IMR-90 (cell line): ENCODE results near the gene APC2. TPM values are rescaled to one million over a fixed set of nuclear protein-coding genes. Genes with fewer than 3 reads are reported as not detected.

Source experiments
- ATAC-seq: fragments of 200-7000 bp; cut with Tn5 transposase; 2 replicates; pipeline ENCODE4 v1.9.1; 2020; ENCODE audit warnings: low read depth, mild to moderate bottlenecking, moderate library complexity
- BruUV-seq: library from RNA; stranded (reverse); fragments of 400-500 nt; replicated peaks from 2 replicates; lab custom pipeline; 2021; lab: Mats Ljungman, UMichigan
- CTCF ChIA-PET: fragments of 300-600 bp; formaldehyde crosslinking; extraction: SDS; loops from one replicate; lab custom pipeline; 2021; ENCODE audit warnings: antibody characterized with exemption; lab: Yijun Ruan, JAX
- POLR2A ChIA-PET: fragments of 300-600 bp; sonication (Branson Sonifier 250); formaldehyde crosslinking; loops from one replicate; lab custom pipeline; 2022; ENCODE audit warnings: antibody characterized with exemption; ENCODE audit not compliant: unreplicated experiment; lab: Charles Lee
- DNase-seq: peaks from one replicate; pipeline ENCODE4 v3.0.0; 2013
- H2AFZ ChIP-seq: replicated peaks from 2 replicates; pipeline ENCODE3; 2013; ENCODE audit warnings: low read length, mild to moderate bottlenecking; ENCODE audit not compliant: poor library complexity
- H2AK5ac ChIP-seq: 2 replicates; pipeline ENCODE4 v1.6.1; 2013; ENCODE audit warnings: low read depth, low read length, inconsistent platforms
- H2AK9ac ChIP-seq: replicated peaks from 2 replicates; pipeline ENCODE3; 2013; ENCODE audit warnings: mild to moderate bottlenecking, low read depth, low read length, moderate library complexity; ENCODE audit not compliant: poor library complexity
- H2BK120ac ChIP-seq: 2 replicates; pipeline ENCODE4 v1.6.1; 2013; ENCODE audit warnings: low read depth, low read length, inconsistent platforms
- H2BK15ac ChIP-seq: 3 replicates; pipeline ENCODE4 v1.6.1; 2013; ENCODE audit warnings: low read depth, low read length, inconsistent platforms
- H2BK20ac ChIP-seq: 2 replicates; pipeline ENCODE4 v1.6.1; 2013; ENCODE audit warnings: low read depth, mild to moderate bottlenecking, inconsistent platforms, low read length, moderate library complexity
- H2BK5ac ChIP-seq: 2 replicates; pipeline ENCODE4 v1.6.1; 2013; ENCODE audit warnings: mild to moderate bottlenecking, low read depth, low read length, inconsistent platforms; ENCODE audit not compliant: poor library complexity, severe bottlenecking
- H3K14ac ChIP-seq: replicated peaks from 2 replicates; pipeline ENCODE4 v1.6.1; 2013; ENCODE audit warnings: low read depth, low read length, inconsistent platforms
- H3K18ac ChIP-seq: 2 replicates; pipeline ENCODE4 v1.6.1; 2013; ENCODE audit warnings: low read depth, low read length, control low read depth
- H3K23ac ChIP-seq: 2 replicates; pipeline ENCODE4 v1.6.1; 2013; ENCODE audit warnings: low read depth, low read length, inconsistent platforms
- H3K27ac ChIP-seq: 2 replicates; pipeline ENCODE4 v1.5.1; 2013; ENCODE audit warnings: mild to moderate bottlenecking, control low read depth, low read length; ENCODE audit not compliant: insufficient read depth
- H3K27me3 ChIP-seq: 2 replicates; pipeline ENCODE4 v1.6.1; 2013; ENCODE audit warnings: low read length; ENCODE audit not compliant: control insufficient read depth, insufficient read depth
- H3K36me3 ChIP-seq: 2 replicates; pipeline ENCODE4 v1.6.1; 2013; ENCODE audit warnings: low read length, mixed read lengths; ENCODE audit not compliant: control insufficient read depth, insufficient read depth
- H3K4ac ChIP-seq: 2 replicates; pipeline ENCODE4 v1.6.1; 2013; ENCODE audit warnings: low read depth, low read length, inconsistent platforms
- H3K4me1 ChIP-seq: 2 replicates; pipeline ENCODE4 v1.6.1; 2013; ENCODE audit warnings: low read length, mixed read lengths; ENCODE audit not compliant: control insufficient read depth, insufficient read depth
- H3K4me2 ChIP-seq: 2 replicates; pipeline ENCODE4 v1.6.1; 2013; ENCODE audit warnings: low read depth, mild to moderate bottlenecking, control low read depth, low read length, moderate library complexity
- H3K4me3 ChIP-seq: 2 replicates; pipeline ENCODE4 v1.5.1; 2013; ENCODE audit warnings: low read depth, mild to moderate bottlenecking, control low read depth, low read length, moderate library complexity; ENCODE audit not compliant: insufficient read depth
- H3K56ac ChIP-seq: 2 replicates; pipeline ENCODE4 v1.6.1; 2013; ENCODE audit warnings: low read length, inconsistent platforms; ENCODE audit not compliant: insufficient read depth; ENCODE audit errors: extremely low read depth
- H3K79me1 ChIP-seq, 2 experiments: 2 replicates each; pipeline ENCODE4 v1.6.1; 2013; ENCODE audit warnings: low read length in 2 of 2, inconsistent platforms in 1 of 2, low read depth in 1 of 2
- H3K9ac ChIP-seq: 2 replicates; pipeline ENCODE4 v1.6.1; 2013; ENCODE audit warnings: low read depth, low read length, control low read depth
- H3K9me1 ChIP-seq: 2 replicates; pipeline ENCODE4 v1.6.1; 2013; ENCODE audit warnings: low read length, inconsistent platforms; ENCODE audit not compliant: insufficient read depth
- H3K9me3 ChIP-seq: 2 replicates; pipeline ENCODE4 v1.6.1; 2013; ENCODE audit warnings: low read length; ENCODE audit not compliant: control insufficient read depth, insufficient read depth
- H4K20me1 ChIP-seq: 2 replicates; pipeline ENCODE4 v1.6.1; 2013; ENCODE audit warnings: low read length, inconsistent platforms; ENCODE audit not compliant: insufficient read depth
- H4K5ac ChIP-seq: 2 replicates; pipeline ENCODE4 v1.6.1; 2013; ENCODE audit warnings: mild to moderate bottlenecking, low read depth, low read length, control low read depth
- H4K8ac ChIP-seq, 2 experiments: 2 replicates each; pipeline ENCODE4 v1.6.1; 2013; ENCODE audit warnings: low read depth in 2 of 2, low read length in 2 of 2, control low read depth in 1 of 2, inconsistent platforms in 1 of 2
- H4K91ac ChIP-seq: 2 replicates; pipeline ENCODE4 v1.6.1; 2013; ENCODE audit warnings: low read depth, low read length, inconsistent platforms; ENCODE audit not compliant: insufficient read depth
- FOS ChIP-seq: fragments of 150-350 bp; IDR thresholded peaks from 2 replicates; pipeline ENCODE4 v1.6.1; 2016; ENCODE audit warnings: low read depth, low read length
- MAFK ChIP-seq: IDR thresholded peaks from 2 replicates; pipeline ENCODE4 v1.6.1; 2012; ENCODE audit warnings: low read depth, low read length, improper control_type of control experiment
- NFE2L2 ChIP-seq: fragments of 150-350 bp; IDR thresholded peaks from 2 replicates; pipeline ENCODE4 v1.6.1; 2016; ENCODE audit warnings: low read depth, mild to moderate bottlenecking, low read length
- WGBS, 2 experiments: methylation state at CpG; one replicate each; pipeline versions ENCODE4 v1.1.5 to v1.1.7; 2013; ENCODE audit warnings: missing lambda C conversion rate in 2 of 2; ENCODE audit not compliant: insufficient read length in 1 of 2; ENCODE audit errors: extremely low coverage in 2 of 2; 5-methylcytosine and 5-hydroxymethylcytosine counted together
- dilution Hi-C: fragments of 300-500 bp; cut with HindIII; formaldehyde crosslinking; loops from one replicate; pipeline ENCODE4 v1.14.3; 2018; ENCODE audit warnings: low sequenced_read_pairs; ENCODE audit not compliant: unreplicated experiment
- in situ Hi-C: fragments of 300-500 bp; cut with MboI; formaldehyde crosslinking; loops from 3 replicates; pipeline ENCODE4 v1.14.3; 2019; ENCODE audit warnings: low sequenced_read_pairs, inconsistent platforms, mixed read lengths
- intact Hi-C: fragments of 100-400 bp; cut with micrococcal nuclease; formaldehyde crosslinking; loops from 2 replicates; pipeline ENCODE4 v1.10.0; 2022
- polyA plus RNA-seq, 3 experiments: library from polyadenylated mRNA; depleted of rRNA; stranded (reverse); fragments of >200 nt; gene quantifications; 2 replicates each; pipeline ENCODE4 v1.2.3, GENCODE V29; 2012; ENCODE audit warnings: low replicate concordance in 1 of 3
- total RNA-seq: library from RNA; depleted of rRNA; stranded (reverse); fragments of >200 nt; gene quantifications from 2 replicates; pipeline ENCODE4 v1.2.3, GENCODE V29; 2012
- TF ChIP-seq, protein P1 (sequence below): conservative IDR thresholded peaks from 2 replicates; pipeline ENCODE4 v1.5.1; 2012; ENCODE audit warnings: mild to moderate bottlenecking, low read depth, low read length, improper control_type of control experiment

Gene APC2
- total and polyA plus RNA-seq, 2 of the 4 experiments (the other 2 are of a cell fraction): 0.36 to 0.41 TPM

DNA sequence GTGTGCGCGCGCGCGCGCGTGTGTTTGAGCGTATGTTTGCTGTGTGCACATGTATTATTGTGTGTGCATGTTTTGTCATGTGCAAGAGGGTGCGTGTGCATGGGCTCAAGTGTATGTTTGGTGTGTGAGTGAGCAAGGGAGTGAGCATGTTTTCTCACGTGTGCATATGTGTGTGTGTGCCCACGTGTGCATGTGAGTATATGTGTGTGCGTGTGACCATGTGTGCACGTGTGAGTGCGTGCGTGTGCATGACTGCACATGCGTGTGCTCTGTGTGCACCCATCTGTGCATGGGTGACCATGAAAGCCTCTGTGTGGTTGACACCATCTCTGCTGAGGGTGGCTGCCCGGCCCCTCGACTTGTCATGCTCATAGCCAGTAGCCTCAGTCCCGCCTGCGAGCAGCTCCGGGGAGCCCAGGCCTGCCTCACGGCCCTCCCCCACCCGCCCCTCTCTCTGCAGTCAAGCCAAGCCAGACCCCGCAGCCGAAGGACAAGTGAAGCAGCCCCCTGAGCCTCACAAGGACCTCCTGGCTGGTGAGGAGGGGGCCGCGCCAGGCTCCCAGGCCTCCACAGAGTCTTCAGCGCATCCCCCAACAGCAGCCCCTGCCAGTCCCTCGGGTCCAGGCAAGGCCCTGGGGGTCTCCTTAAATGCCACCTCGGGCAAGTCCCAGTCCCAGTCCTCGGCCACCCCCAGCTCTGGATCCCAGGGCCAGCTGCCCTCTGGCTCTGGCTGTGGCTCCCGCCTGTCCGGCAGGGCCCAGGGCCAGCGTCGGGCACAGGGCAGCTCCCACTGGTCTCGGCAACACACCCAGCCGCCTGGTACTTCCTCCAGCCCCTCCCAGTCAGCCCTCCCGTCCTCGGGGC is 47.0 kb downstream of the APC2 start (continued):
- TF ChIP-seq, protein P1, sequence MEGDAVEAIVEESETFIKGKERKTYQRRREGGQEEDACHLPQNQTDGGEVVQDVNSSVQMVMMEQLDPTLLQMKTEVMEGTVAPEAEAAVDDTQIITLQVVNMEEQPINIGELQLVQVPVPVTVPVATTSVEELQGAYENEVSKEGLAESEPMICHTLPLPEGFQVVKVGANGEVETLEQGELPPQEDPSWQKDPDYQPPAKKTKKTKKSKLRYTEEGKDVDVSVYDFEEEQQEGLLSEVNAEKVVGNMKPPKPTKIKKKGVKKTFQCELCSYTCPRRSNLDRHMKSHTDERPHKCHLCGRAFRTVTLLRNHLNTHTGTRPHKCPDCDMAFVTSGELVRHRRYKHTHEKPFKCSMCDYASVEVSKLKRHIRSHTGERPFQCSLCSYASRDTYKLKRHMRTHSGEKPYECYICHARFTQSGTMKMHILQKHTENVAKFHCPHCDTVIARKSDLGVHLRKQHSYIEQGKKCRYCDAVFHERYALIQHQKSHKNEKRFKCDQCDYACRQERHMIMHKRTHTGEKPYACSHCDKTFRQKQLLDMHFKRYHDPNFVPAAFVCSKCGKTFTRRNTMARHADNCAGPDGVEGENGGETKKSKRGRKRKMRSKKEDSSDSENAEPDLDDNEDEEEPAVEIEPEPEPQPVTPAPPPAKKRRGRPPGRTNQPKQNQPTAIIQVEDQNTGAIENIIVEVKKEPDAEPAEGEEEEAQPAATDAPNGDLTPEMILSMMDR: no peak

DNA sequence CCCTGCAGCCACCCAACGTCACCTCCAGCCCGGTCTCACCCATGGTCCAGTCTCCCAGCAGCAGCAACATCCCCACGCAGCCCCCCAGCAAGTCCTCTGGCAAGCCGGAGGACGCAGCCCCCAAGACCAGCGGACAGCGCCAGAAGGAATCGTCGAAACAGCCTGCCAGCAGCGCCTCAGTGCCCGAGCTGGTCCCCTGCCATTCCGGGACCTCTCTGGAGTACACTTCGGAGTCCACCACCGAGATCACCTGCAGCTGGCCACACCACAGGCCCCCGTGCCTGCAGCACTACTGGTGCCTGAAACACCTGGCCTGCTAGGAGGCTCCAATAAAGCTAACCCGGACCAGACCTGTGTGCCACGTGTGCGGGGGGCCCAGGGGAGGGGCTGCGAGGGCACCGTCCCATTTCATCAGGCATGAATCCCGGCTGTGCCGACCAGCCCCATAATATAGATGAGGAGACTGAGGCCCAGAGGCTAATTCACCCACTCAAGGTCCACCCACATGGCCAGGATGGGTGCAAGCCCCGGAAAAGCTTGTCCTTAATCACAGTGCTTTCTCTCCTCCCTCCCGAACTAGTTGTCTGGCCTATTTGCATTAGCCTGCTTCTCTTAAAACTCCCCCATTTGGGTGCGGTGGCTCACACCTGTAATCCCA is 47.8 kb downstream of the APC2 start:
- Histone ChIP-seq H4K91ac (no peak overlapping the region), H2BK120ac (no peak overlapping the region), H2BK15ac (no peak overlapping the region), H2BK5ac (no peak overlapping the region), H3K9ac (no peak overlapping the region), H3K56ac (no peak overlapping the region), H4K8ac (no peak overlapping the region), H2AK9ac (no peak overlapping the region), H3K4ac (no peak overlapping the region), H2AFZ (peak overlapping the region; percentile 11), H2AK5ac (no peak overlapping the region), H3K79me1 (no peaks in the 10 kb centered on the region), H3K9me1 (no peaks in the 10 kb centered on the region), H4K20me1 (no peaks in the 10 kb centered on the region), H3K27me3 (peaks cover 11% of the 10 kb centered on the region; the same call in 1 of the 2 replicates), H3K23ac (no peak overlapping the region), H3K14ac (no peak overlapping the region), H4K5ac (no peak overlapping the region), H3K27ac (no peak overlapping the region), H2BK20ac (no peak overlapping the region), H3K9me3 (no peaks in the 10 kb centered on the region), H3K4me1 (no peaks in the 10 kb centered on the region), H3K4me3 (no peak overlapping the region), H3K18ac (no peak overlapping the region), H3K4me2 (no peak overlapping the region), H3K36me3 (no peaks in the 10 kb centered on the region)
- dilution Hi-C loops: no loop called here
- no peak for DNase-seq
- intact Hi-C loops: no loop called here
- in situ Hi-C loops: no loop called here
- ChIA-PET CTCF (no interaction called here), POLR2A (no interaction called here)
- no peak for ATAC-seq
- WGBS, 2 experiments: 76% methylated on average over 18 of the region's 25 CpGs; no CpG with 5 or more reads in 1 of the 2 experiments
- no TSS peak for BruUV-seq
- TF ChIP-seq FOS (no peak), NFE2L2 (no peak), MAFK (no peak)
